H1 (cell line): ENCODE results near the gene ZNF74. TPM values are rescaled to one million over a fixed set of nuclear protein-coding genes. Genes with fewer than 3 reads are reported as not detected.

Experiments used
- CTCF ChIA-PET: fragments of 300-600 bp; sonication (Branson Sonifier 250); formaldehyde crosslinking; loops from one replicate; lab custom pipeline; 2021; ENCODE audit not compliant: partially characterized antibody; lab: Charles Lee
- POLR2A ChIA-PET: fragments of 300-600 bp; sonication (Branson Sonifier 250); formaldehyde crosslinking; loops from one replicate; lab custom pipeline; 2021; ENCODE audit warnings: inconsistent platforms; ENCODE audit not compliant: partially characterized antibody; lab: Charles Lee
- DNase-seq, 2 experiments: peaks; one replicate each; pipeline versions ENCODE4 v3.0.0 to v3.0.0-alpha.2; 2010 to 2022; ENCODE audit warnings: low spot score in 2 of 2, low read depth in 1 of 2, mixed read lengths in 1 of 2
- FAIRE-seq: peaks from 2 replicates; lab custom pipeline; 2011; peaks lifted over from hg19 to GRCh38; lab: Jason Lieb, UNC
- H2AFZ ChIP-seq: 2 replicates; pipeline ENCODE4 v1.8.1; 2012; ENCODE audit warnings: low read length, inconsistent platforms
- H2AK5ac ChIP-seq: 2 replicates; pipeline ENCODE4 v1.6.1; 2013; ENCODE audit warnings: low read depth, low read length
- H2BK120ac ChIP-seq: replicated peaks from 2 replicates; pipeline ENCODE3; 2013; ENCODE audit warnings: low read depth, low read length, inconsistent platforms
- H2BK12ac ChIP-seq: 2 replicates; pipeline ENCODE4 v1.6.1; 2013; ENCODE audit warnings: low read depth, low read length
- H2BK15ac ChIP-seq: 2 replicates; pipeline ENCODE4 v1.6.1; 2013; ENCODE audit warnings: low read length
- H2BK20ac ChIP-seq: 2 replicates; pipeline ENCODE4 v1.6.1; 2013; ENCODE audit warnings: low read length
- H2BK5ac ChIP-seq: 2 replicates; pipeline ENCODE4 v1.6.1; 2013; ENCODE audit warnings: low read depth, low read length
- H3K14ac ChIP-seq: 2 replicates; pipeline ENCODE4 v1.6.1; 2013; ENCODE audit warnings: inconsistent platforms; ENCODE audit not compliant: insufficient read length
- H3K18ac ChIP-seq: 2 replicates; pipeline ENCODE4 v1.6.1; 2013; ENCODE audit warnings: low read length; ENCODE audit errors: extremely low read depth
- H3K23ac ChIP-seq: 2 replicates; pipeline ENCODE4 v1.6.1; 2013; ENCODE audit warnings: inconsistent platforms; ENCODE audit not compliant: insufficient read length
- H3K23me2 ChIP-seq: 2 replicates; pipeline ENCODE4 v1.6.1; 2013; ENCODE audit warnings: low read depth, low read length
- H3K27ac ChIP-seq: 2 replicates; pipeline ENCODE4 v1.6.1; 2011; ENCODE audit warnings: low read depth, low read length, inconsistent platforms
- H3K27me3 ChIP-seq, 4 experiments: replicated peaks in 1 of 4; 1 replicate in 1 of 4; 2 replicates in 3 of 4; pipeline versions ENCODE4 v1.6.1 to v1.8.1; 2011 to 2013; ENCODE audit warnings: low read length in 3 of 4, mild to moderate bottlenecking in 3 of 4, inconsistent platforms in 2 of 4, mixed read lengths in 2 of 4, moderate library complexity in 1 of 4; ENCODE audit not compliant: control insufficient read depth in 3 of 4, insufficient read depth in 3 of 4; ENCODE audit errors: extremely low read depth in 1 of 4
- H3K36me3 ChIP-seq, 4 experiments: 2 replicates each; pipeline versions ENCODE4 v1.6.1 to v1.8.1; 2011 to 2013; ENCODE audit warnings: mild to moderate bottlenecking in 4 of 4, low read length in 3 of 4, moderate library complexity in 2 of 4, control low read depth in 1 of 4, inconsistent platforms in 1 of 4; ENCODE audit not compliant: insufficient read depth in 4 of 4, control insufficient read depth in 2 of 4
- H3K4ac ChIP-seq: replicated peaks from 2 replicates; pipeline ENCODE3; 2013; ENCODE audit warnings: low read length, low read depth, mixed read lengths, inconsistent platforms; ENCODE audit not compliant: insufficient read length
- H3K4me1 ChIP-seq, 4 experiments: replicated peaks in 1 of 4; 1 replicate in 1 of 4; 2 replicates in 3 of 4; pipeline versions ENCODE4 v1.6.1 to v1.8.1; 2011 to 2013; ENCODE audit warnings: low read length in 3 of 4, inconsistent platforms in 2 of 4, mixed read lengths in 1 of 4; ENCODE audit not compliant: insufficient read depth in 4 of 4, control insufficient read depth in 3 of 4
- H3K4me2 ChIP-seq, 2 experiments: 2 replicates each; pipeline versions ENCODE4 v1.6.1 to v1.8.1; 2011 to 2013; ENCODE audit warnings: low read depth in 2 of 2, low read length in 2 of 2, control low read depth in 1 of 2, inconsistent platforms in 1 of 2, mild to moderate bottlenecking in 1 of 2; ENCODE audit not compliant: insufficient read depth in 1 of 2
- H3K4me3 ChIP-seq, 4 experiments: fragments of 200-600, 300-600 bp in 1 of 4; sonication (generic), shearing (Covaris generic), sonication (Bioruptor Twin) in 1 of 4; 2 replicates each; pipeline versions ENCODE4 v1.5.1 to v1.8.1; 2011 to 2016; ENCODE audit warnings: low read length in 4 of 4, low read depth in 3 of 4, control low read depth in 2 of 4, inconsistent platforms in 2 of 4, mild to moderate bottlenecking in 2 of 4, mixed read lengths in 1 of 4, moderate library complexity in 1 of 4; ENCODE audit not compliant: insufficient read depth in 2 of 4; ENCODE audit errors: extremely low read depth in 1 of 4
- H3K56ac ChIP-seq: replicated peaks from 2 replicates; pipeline ENCODE3; 2013; ENCODE audit warnings: low read depth, mild to moderate bottlenecking, mixed read lengths, low read length, inconsistent platforms; ENCODE audit not compliant: insufficient read length
- H3K79me1 ChIP-seq: 2 replicates; pipeline ENCODE4 v1.6.1; 2013; ENCODE audit warnings: low read depth, low read length, control low read depth
- H3K79me2 ChIP-seq, 2 experiments: 2 replicates each; pipeline versions ENCODE4 v1.6.1 to v1.8.1; 2012 to 2013; ENCODE audit warnings: low read length in 2 of 2, mild to moderate bottlenecking in 2 of 2, inconsistent platforms in 1 of 2; ENCODE audit not compliant: insufficient read depth in 2 of 2, control insufficient read depth in 1 of 2
- H3K9ac ChIP-seq, 4 experiments: replicated peaks in 1 of 4; 1 replicate in 1 of 4; 2 replicates in 3 of 4; pipeline versions ENCODE4 v1.6.1 to v1.8.1; 2011 to 2013; ENCODE audit warnings: low read depth in 3 of 4, low read length in 3 of 4, control low read depth in 2 of 4, mild to moderate bottlenecking in 2 of 4, moderate library complexity in 2 of 4, inconsistent platforms in 1 of 4; ENCODE audit errors: extremely low read depth in 1 of 4
- H3K9me3 ChIP-seq, 2 experiments: 2 replicates each; pipeline versions ENCODE4 v1.6.1 to v1.8.1; 2012 to 2013; ENCODE audit warnings: mild to moderate bottlenecking in 2 of 2, moderate library complexity in 2 of 2, control low read depth in 1 of 2, inconsistent platforms in 1 of 2, low read depth in 1 of 2, low read length in 1 of 2, mixed read lengths in 1 of 2; ENCODE audit not compliant: insufficient read depth in 2 of 2
- H4K20me1 ChIP-seq, 2 experiments: replicated peaks in 1 of 2; 2 replicates each; pipeline versions ENCODE3 to v1.8.1; 2011 to 2013; ENCODE audit warnings: inconsistent platforms in 2 of 2, low read length in 2 of 2, mild to moderate bottlenecking in 1 of 2; ENCODE audit not compliant: insufficient read depth in 2 of 2, control insufficient read depth in 1 of 2
- H4K5ac ChIP-seq: 2 replicates; pipeline ENCODE4 v1.6.1; 2013; ENCODE audit warnings: low read length, low read depth, mixed read lengths, inconsistent platforms; ENCODE audit not compliant: insufficient read length
- H4K8ac ChIP-seq: 2 replicates; pipeline ENCODE4 v1.8.0; 2013; ENCODE audit warnings: mild to moderate bottlenecking, moderate library complexity, low read length, inconsistent platforms; ENCODE audit not compliant: insufficient read depth; ENCODE audit errors: extremely low read depth
- H4K91ac ChIP-seq: replicated peaks from 2 replicates; pipeline ENCODE3; 2013; ENCODE audit warnings: low read length, mixed read lengths, inconsistent platforms; ENCODE audit not compliant: insufficient read length
- CTBP2 ChIP-seq: IDR thresholded peaks from 2 replicates; pipeline ENCODE4 v1.7.0; 2011; ENCODE audit warnings: borderline replicate concordance, mild to moderate bottlenecking, moderate library complexity, mixed read lengths, low read length; ENCODE audit not compliant: insufficient read depth, insufficient read length
- RBBP5 ChIP-seq: IDR thresholded peaks from 2 replicates; pipeline ENCODE4 v1.7.1; 2012; ENCODE audit warnings: low read depth, mild to moderate bottlenecking, inconsistent platforms, low read length, moderate library complexity, borderline replicate concordance
- SIN3A ChIP-seq, 2 experiments: IDR thresholded peaks in 1 of 2; conservative IDR thresholded peaks in 1 of 2; 2 replicates each; pipeline ENCODE4 v1.6.1; 2011 to 2012; ENCODE audit warnings: low read length in 2 of 2, improper control_type of control experiment in 1 of 2, low read depth in 1 of 2, mild to moderate bottlenecking in 1 of 2
- SP2 ChIP-seq: IDR thresholded peaks from 2 replicates; pipeline ENCODE4 v1.6.1; 2012; ENCODE audit warnings: mild to moderate bottlenecking, low read length, inconsistent platforms
- TAF1 ChIP-seq: IDR thresholded peaks from 2 replicates; pipeline ENCODE4 v1.6.1; 2011; ENCODE audit warnings: mild to moderate bottlenecking, low read depth, low read length
- TBP ChIP-seq: IDR thresholded peaks from 2 replicates; pipeline ENCODE4 v1.6.1; 2011; ENCODE audit warnings: low read depth, low read length, improper control_type of control experiment
- WGBS, 2 experiments: shearing (Covaris generic) in 1 of 2; methylation state at CpG; one replicate each; pipeline versions ENCODE4 v1.1.6 to v1.1.7; 2013 to 2015; ENCODE audit warnings: low lambda C conversion rate in 2 of 2, mixed read lengths in 2 of 2, inconsistent platforms in 1 of 2, low coverage in 1 of 2, missing lambda C conversion rate in 1 of 2; ENCODE audit not compliant: insufficient replicate concordance in 2 of 2, insufficient coverage in 1 of 2, insufficient read length in 1 of 2; ENCODE audit errors: extremely low coverage in 1 of 2, missing lambda C conversion rate in 1 of 2; 5-methylcytosine and 5-hydroxymethylcytosine counted together
- polyA plus RNA-seq, 7 experiments: library from polyadenylated mRNA; depleted of rRNA in 3 of 7; stranded (reverse) in 5 of 7; unstranded in 2 of 7; fragments of >200 nt in 5 of 7; fragments of 200-250 nt in 2 of 7; gene quantifications; 1 replicate in 5 of 7; 2 replicates in 1 of 7; 4 replicates in 1 of 7; pipeline versions ENCODE4 v1.2.1 to v1.2.3, GENCODE V29; 2011 to 2013; ENCODE audit warnings: missing spikeins in 2 of 7, mixed read lengths in 2 of 7
- total RNA-seq: library from RNA; stranded (reverse); fragmentation: NEBNext Ultra II Directional; extraction: Animal tissue kit (Norgen Biotek cat#: 25700); gene quantifications from 2 replicates; pipeline ENCODE4 v1.2.1, GENCODE V29; 2021
- TF ChIP-seq, protein P1 (sequence below), 3 experiments: IDR thresholded peaks; 1 replicate in 2 of 3; 2 replicates in 1 of 3; pipeline versions ENCODE4 v1.5.1 to v1.6.1; 2011; ENCODE audit warnings: low read length in 3 of 3, mild to moderate bottlenecking in 3 of 3, inconsistent platforms in 2 of 3, low read depth in 1 of 3, moderate library complexity in 1 of 3; ENCODE audit not compliant: insufficient read depth in 1 of 3; ENCODE audit errors: control extremely low read depth in 1 of 3
- TF ChIP-seq, protein P2 (sequence below): IDR thresholded peaks from 2 replicates; pipeline ENCODE4 v1.6.1; 2012; ENCODE audit warnings: low read length, inconsistent platforms

The ZNF74 gene
- total and polyA plus RNA-seq, 2 of the 8 experiments (the other 6 are each of a cell fraction or from before 2014, with no cell fraction given): 29.7 to 45.7 TPM

DNA sequence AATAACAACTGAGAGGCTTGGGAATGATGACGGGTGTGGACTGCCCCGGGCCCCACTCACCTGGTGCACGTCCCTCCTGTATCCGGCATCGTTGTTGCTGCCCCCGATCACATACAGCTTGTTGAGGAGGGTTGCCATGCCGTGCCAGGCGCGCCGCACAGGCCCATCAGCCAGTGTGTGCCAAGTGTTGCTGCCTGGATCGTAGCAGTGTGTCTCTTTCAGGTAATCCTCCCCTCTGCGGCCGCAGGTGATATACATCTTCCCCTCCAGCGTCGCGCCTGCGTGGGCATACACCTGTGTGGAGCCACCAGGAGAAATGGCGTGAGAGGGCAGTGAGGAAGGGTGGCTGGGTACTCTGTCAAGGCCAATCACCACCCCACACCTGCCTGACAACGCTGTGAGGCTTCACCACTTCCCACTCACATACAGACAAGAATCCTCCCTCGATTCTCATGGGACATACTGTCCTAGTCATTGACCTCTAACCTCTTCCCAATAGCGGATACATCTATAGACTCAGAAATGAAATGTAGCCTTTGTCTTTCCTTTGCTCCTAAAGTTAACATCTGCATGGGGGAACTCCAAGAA lies 52.5 kb downstream of the ZNF74 start:
- Histone ChIP-seq H2BK20ac (no peak overlapping the region), H3K9ac (no peak overlapping the region), H3K4ac (no peak overlapping the region), H2BK120ac (no peak overlapping the region), H3K36me3 (no peaks in the 10 kb centered on the region), H2AFZ (no peak overlapping the region), H3K23ac (no peak overlapping the region), H3K56ac (no peak overlapping the region), H3K9me3 (no peaks in the 10 kb centered on the region), H3K4me2 (no peak overlapping the region), H3K79me1 (no peaks in the 10 kb centered on the region), H4K91ac (no peak overlapping the region), H3K4me3 (no peak overlapping the region), H4K8ac (no peak overlapping the region), H4K5ac (no peak overlapping the region), H4K20me1 (no peaks in the 10 kb centered on the region), H3K27me3 (no peaks in the 10 kb centered on the region), H2BK15ac (no peak overlapping the region), H2BK12ac (no peak overlapping the region), H3K14ac (no peak overlapping the region), H2AK5ac (no peak overlapping the region), H3K4me1 (no peaks in the 10 kb centered on the region), H3K27ac (no peak overlapping the region), H3K18ac (no peak overlapping the region), H2BK5ac (no peak overlapping the region), H3K79me2 (no peaks in the 10 kb centered on the region), H3K23me2 (no peaks in the 10 kb centered on the region; the same call in 1 of the 2 replicates)
- ChIA-PET POLR2A (no interaction called here), CTCF (interaction anchor here (0.6 to 2.3 kb wide), 2 partner anchors 10 to 1295 kb away, joined by 3 to 9 read pairs; no protein-coding TSS in a partner anchor)
- no peak for DNase-seq
- 88% methylated on average over 21 of the region's 21 CpGs; no CpG with 5 or more reads in 1 of the 2 experiments for WGBS, 2 experiments
- FAIRE-seq: no peak
- TF ChIP-seq TBP: no peak
- TF ChIP-seq, protein P1, sequence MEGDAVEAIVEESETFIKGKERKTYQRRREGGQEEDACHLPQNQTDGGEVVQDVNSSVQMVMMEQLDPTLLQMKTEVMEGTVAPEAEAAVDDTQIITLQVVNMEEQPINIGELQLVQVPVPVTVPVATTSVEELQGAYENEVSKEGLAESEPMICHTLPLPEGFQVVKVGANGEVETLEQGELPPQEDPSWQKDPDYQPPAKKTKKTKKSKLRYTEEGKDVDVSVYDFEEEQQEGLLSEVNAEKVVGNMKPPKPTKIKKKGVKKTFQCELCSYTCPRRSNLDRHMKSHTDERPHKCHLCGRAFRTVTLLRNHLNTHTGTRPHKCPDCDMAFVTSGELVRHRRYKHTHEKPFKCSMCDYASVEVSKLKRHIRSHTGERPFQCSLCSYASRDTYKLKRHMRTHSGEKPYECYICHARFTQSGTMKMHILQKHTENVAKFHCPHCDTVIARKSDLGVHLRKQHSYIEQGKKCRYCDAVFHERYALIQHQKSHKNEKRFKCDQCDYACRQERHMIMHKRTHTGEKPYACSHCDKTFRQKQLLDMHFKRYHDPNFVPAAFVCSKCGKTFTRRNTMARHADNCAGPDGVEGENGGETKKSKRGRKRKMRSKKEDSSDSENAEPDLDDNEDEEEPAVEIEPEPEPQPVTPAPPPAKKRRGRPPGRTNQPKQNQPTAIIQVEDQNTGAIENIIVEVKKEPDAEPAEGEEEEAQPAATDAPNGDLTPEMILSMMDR (IDR thresholded peaks at IDR 0.05; ENCODE audit: control extremely low read depth in 1 of 3, insufficient read depth in 1 of 3, low read depth in 1 of 3, low read length in 3 of 3): no peak
- no peak for TF ChIP-seq CTBP2
- TF ChIP-seq TAF1: no peak
- TF ChIP-seq, protein P2, sequence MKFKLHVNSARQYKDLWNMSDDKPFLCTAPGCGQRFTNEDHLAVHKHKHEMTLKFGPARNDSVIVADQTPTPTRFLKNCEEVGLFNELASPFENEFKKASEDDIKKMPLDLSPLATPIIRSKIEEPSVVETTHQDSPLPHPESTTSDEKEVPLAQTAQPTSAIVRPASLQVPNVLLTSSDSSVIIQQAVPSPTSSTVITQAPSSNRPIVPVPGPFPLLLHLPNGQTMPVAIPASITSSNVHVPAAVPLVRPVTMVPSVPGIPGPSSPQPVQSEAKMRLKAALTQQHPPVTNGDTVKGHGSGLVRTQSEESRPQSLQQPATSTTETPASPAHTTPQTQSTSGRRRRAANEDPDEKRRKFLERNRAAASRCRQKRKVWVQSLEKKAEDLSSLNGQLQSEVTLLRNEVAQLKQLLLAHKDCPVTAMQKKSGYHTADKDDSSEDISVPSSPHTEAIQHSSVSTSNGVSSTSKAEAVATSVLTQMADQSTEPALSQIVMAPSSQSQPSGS: no peak
- TF ChIP-seq SP2: no peak
- TF ChIP-seq RBBP5: no peak
- no peak for TF ChIP-seq SIN3A (conservative IDR thresholded peaks at IDR 0.05 in 1 of 2, IDR thresholded peaks at IDR 0.05 in 1 of 2; ENCODE audit: low read depth in 1 of 2, low read length in 2 of 2)
